ENCODE measurements around the gene TLCD5.

Gene TLCD5

DNA sequence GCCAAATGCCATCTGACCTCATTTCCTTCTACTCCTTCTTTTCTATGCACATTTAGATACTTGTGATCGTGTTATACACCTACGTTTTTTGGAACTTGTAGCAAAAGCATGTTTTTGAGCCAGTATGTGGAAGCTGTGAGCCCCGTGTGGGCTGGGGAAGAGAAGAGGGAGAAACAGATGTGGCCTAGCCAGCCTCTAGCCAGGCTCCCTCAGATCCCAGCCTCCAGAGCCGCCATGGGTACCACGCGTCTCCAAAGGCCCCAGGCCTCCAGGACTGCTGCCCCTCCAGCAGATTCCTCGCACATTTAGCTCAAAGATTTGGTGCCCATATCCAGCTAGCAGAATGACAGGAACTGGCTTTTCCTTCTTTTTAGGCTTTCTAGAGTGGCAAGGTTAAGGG is 17.0 kb upstream of the TLCD5 start:
- DNase-seq, result no peak

DNA sequence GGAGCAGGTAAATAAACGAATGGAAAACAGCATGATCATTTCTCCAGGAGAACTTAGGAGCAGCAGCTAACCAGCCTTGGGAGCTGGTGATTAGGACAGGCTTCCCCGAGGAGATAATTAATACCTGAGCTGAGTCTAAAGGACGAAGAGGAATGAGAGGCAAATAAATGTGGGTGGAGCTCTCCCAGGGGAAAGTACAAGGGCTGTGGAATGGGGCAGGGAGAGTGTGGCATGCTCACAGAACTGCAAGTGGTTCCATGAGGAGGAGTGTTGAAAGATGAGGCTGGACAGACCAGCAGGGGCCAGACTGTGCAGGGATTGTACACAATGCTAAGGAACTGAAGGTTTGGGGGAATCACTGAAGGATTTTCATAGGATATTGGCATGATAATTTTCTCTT is 14.2 kb upstream of the TLCD5 start:
- no peak for DNase-seq

DNA sequence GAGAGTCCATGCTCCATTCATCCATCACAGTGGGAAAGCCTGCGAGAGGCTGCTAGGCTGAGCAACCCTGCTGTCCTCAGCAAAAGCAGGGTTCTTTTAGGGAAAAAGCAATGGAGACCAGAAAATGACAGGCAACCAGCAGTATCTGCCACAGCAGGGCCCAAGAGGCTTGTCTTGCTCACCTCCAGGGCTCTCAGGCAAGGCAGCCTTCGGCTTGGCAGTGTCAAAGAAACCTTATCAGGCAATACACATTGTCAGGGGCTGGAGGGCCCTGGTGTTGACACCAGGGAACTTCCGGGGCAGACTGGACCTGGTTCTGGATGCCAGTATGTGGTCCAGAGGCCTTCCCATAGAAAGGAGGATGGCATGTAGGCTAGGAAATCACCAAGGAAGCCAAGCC is 10.2 kb upstream of the TLCD5 start:
- DNase-seq, result no peak

DNA sequence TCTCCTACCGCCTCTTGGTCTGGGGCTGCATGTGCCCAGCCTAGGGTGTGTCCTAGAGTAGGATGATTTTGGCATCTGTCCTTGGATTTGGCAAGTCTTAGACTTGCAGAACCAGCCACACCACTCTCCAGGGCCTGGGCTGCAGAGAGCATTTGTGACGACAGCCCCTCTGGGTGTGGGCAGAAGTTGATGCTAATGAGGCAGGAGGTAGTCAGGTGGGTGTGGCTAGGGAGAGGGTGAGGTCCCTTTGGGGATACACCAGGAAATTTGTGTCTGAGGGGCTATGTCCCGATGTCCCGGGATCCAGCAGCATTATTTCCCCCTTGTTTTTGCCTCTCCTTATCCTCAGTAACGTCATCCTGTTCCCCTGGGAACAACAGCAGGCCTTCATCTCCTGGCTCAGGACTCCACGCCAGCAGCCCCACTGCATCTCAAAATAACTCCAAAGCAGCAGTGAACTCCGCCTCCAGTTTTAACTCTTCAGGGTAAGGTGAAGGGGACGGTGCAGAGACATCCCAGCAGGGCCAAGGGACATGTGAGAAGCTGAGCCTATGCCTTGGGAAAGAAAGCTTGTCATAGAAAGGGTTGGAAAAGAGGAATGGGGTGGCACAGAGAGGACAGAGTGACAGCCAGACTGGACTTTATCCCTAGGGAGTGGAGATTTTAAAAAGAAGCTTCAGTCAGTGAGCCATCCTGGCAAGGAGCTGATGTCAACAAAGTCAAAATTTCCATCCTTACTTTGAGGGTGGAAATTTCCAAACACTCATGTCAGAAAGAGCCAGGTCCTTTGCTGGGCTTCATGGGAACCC is 8.0 kb upstream of the TLCD5 start:
- no peak for DNase-seq

DNA sequence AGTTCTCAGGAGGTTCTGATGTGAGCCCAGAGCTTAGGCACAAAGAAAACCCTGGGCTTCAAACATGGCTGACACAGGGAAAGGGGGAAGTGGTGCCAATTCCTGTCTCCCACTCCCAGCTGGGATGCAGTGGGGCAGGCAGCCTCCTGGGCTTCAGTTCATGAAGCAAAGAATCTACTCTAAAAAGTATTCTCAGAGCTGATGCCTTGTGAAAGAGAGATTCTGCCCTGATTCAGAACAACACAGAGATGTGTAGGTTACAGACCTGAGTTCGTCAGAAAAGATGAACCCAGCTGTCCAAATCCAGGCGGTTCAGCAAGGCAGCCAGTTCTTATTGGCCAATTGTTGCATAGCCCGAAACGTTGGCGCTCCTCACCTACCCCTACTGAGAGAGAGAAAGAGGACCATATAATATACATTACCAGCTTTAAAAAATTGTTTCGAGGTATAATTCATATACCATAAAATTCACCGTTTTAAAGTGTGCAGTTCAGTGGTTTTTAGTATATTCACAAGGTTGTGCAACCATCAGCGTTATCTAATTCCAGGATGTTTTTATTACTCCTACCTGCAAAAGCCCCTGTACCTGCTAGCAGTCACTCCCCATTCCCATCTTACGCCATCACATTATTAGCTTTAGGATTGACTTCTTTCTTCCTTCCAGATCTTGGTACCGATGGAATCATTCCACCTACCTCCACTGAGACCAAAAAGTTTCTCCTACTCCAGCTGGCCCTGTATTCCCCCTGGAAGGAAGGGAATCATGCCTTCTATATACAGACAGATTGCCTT is 7.2 kb upstream of the TLCD5 start:
- DNase-seq, result no peak

DNA sequence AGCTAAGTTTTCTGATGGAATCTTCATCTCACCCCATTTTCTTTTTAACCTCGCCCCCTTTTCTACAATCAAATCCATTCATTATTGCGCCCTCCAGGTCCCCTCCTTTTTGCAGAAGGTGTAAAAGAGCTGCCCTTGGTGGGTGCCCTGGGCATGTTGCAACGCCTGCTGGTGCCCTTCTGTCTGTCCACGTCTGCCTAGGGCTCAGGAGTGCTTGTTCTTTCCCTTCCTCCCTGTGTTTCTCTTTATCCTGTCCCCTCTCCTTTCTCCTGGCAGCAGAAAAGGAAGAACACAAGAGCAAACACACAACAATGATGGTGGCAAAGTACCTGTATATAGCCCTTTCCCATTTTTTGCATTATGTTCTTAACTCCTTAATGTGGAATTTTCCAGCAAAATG is 6.2 kb upstream of the TLCD5 start:
- DNase-seq, result no peak

DNA sequence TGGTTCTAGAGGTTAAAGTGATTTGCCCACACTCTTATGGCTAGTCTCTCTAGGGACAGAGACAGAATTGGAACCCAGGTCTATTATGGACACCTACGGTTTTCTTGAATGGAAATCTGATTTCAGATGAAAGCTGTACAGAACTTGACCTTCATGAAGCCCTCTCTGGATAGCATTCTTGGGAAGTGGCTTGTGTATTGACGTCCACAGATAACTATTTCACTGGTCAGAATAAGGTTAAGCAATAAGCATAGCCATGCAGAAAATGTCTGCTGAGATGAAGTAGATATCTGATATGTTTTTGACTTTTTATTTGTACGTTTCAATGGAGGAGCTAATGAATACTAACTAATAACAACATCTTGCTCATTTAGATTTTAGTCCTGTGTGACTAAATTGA is 1.1 kb downstream of the TLCD5 start:
- no peak for DNase-seq

DNA sequence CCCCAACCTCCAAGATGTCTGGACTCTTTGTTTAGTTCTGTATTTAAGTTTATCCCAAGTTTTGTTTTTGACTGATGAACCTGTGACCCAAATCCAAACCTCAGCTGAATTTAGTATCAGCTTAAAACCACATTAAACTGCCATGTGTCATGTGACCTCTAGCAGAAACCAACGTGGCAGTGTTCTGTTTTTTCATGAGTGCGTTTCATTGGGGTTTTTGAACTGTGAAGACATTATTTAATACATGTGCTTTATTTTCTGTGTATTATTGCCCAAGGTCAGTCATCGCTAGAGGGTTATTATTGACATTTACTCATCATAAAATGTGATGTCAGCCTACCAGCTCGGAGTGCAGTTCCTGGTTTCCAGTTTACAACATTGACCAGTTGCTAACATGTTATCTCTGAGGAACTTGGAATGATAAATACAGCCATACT is 1.8 kb downstream of the TLCD5 start:
- no peak for DNase-seq

DNA sequence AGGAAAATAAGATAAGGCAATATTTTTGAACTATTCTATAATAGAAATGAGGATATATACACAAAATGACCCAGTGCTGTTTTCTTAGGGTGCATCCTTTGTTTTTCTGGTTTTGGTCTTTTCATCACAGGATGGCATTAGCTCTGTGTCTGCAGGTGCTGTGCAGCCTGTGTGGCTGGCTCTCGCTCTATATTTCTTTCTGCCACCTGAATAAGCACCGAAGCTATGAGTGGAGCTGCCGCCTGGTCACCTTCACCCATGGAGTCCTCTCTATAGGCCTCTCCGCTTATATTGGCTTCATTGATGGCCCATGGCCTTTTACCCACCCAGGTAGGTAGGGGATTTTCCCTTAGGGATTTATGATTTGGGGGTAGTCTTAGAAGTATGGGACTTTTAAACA is 2.2 kb downstream of the TLCD5 start:
- DNase-seq, result no peak

DNA sequence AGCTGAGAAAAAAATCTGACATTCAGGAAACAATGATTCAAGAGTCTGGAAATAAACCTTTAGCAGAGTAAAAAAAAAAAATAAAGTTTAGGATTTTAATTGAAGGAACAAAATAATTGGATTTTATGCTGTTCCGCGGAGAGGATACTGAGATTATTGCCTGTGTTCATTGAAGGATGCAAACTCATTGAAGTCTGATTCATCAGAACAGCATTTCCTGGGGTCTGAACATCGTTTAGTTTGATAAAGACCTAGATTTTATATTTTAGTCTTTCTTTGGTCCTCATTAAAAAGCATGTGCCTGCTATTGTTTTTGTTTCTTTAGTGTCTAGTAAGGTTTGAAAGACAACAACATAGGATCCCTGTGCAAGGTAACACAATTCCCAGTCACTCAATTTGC is 4.5 kb downstream of the TLCD5 start:
- no peak for DNase-seq

DNA sequence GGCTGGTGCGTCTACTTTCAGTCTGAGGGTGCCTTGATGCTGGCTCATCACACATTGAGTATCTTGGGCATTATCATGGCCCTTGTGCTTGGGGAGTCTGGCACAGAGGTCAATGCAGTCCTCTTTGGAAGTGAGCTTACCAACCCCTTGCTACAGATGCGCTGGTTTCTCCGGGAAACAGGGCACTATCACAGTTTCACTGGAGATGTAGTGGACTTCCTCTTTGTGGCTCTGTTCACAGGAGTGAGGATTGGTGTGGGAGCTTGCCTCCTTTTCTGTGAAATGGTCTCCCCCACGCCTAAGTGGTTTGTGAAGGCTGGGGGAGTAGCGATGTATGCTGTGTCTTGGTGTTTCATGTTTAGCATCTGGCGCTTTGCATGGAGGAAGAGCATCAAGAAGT is 4.9 kb downstream of the TLCD5 start:
- DNase-seq, result no peak

DNA sequence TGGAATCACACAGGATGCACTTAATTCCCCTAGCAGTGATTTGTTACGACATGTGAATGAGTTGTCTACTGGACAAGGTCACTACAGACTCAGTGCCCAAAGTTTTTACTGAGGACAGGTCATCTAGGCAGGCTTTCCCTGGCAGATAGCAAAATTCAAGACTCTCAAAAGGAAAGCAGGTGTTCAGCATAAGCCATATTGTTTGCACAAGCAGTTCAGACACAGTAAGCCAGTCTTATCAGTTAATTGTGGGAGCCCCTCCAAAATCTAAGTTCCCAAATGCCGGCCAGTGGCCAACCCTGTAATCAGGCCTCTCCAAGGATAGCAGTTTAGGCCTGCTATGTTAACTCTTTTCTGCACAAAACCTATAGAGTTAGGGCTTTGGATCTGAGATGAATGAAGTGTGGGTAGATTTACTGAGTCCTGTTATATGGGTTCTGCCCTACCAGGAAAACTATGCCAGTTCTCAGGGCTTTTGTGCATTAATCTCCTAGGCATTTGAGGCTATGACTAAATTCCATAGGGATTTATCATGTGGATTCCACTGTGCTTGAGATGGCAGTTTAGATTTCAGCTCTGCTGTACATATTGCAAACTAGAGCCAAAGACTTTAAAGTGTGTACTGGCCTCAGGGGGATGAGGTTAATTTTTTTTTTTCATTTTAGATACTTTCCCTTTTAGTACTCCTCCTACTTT is 6.3 kb downstream of the TLCD5 start:
- no peak for DNase-seq

DNA sequence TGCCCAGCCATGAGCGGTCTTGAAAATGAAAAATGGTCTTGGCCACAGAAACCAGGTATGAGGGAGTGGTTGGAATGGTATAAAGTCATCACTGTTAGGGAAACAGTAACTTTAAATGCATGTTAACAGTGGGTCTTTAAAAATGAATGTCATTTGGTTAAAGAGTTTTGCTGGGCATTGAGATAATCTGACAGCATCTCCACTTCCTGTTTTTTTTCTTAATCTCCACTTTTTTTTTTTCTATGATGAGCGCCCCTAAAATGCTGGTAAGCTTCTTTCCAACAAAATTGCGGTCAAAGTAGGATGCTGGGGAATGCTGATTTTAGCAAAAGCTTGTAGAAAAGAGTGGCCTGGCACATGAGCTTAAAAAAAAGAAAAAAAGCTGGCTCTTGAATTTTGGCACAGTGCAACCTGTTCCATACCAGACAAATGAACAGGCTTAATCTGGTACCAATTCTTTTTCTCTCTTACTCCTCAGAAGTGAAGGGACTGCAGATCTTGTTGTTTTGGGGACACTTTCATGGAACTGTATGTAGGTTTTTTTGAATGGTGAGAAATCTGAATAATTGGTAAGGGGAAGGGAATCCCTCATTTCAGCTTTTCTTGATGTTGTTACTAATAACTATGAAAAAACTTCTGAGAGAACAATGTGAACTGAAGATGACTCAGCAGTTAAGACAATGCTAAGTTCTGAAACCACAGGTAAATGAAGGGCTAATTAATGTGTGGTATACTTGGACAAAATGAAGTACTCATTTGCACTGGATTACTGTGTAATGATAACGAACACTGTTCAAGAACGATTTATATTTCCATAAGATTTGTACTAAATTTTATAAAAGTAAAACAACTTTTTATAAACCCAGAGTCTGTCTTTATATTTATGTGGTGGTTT is 8.0 kb downstream of the TLCD5 start:
- DNase-seq, result no peak

DNA sequence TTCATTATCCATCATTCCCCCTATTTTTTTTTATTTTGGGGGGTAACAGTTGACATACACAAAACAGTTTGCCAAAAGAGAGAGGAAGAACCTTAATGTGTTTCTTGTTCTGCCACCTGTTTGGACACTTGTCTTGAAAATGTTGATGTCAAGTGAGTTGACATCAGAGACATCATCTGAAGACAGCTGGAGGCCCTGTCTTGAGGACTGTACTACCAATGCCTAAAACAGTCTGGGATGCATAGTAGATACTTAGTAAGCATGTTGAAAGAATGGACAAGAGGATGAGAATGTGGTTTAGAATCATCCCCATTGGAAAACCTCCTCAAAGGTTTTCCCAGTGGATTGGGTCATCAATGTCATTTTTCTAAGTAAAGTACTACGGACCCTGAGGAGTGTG is 8.7 kb downstream of the TLCD5 start:
- no peak for DNase-seq

DNA sequence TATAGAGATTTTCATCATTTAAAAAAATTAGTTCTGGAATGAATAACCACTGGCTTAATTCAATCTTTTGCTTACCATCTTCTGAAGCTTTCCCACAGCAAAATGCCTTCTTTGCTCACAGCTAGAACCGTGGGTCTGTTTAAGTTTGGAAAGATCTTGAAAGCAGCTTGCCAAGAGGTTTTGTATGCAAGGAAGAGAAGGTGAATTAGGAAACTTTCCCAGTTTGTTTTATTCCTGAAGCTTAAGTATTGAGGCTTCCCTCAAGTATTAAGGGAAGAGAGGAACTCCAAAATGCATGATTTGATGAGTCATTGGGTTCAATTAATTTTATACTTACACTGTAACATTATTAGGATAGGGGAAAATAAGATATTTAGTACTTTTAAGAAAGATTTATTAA is 9.2 kb downstream of the TLCD5 start:
- no peak for DNase-seq

DNA sequence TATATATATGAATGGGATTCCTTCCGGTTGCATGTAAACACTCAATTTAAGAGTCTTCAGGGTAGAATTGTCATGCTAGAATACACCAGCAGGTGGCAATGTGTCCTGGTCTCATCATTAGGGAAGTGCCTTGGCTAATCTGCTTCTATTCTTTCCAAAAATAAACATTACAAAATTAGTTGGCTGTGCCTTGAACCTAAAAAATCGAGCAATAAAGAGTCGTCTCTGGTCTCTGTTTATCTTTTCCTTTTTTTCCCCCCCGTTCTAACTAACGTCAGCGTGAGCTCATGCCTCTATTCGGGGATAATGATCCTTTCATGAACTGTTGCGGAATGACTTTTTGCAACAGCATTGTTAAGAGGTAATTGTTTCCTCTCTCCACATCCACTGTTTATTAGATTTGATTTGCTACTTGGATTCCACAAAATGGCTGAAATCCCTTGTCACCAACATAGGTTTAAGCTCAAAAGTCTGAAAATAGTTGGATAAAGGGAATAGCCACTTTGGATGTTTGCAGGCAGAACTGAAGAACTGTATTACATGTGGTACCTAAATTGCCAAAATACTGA is 9.9 kb downstream of the TLCD5 start:
- DNase-seq, result peak; percentile 8

DNA sequence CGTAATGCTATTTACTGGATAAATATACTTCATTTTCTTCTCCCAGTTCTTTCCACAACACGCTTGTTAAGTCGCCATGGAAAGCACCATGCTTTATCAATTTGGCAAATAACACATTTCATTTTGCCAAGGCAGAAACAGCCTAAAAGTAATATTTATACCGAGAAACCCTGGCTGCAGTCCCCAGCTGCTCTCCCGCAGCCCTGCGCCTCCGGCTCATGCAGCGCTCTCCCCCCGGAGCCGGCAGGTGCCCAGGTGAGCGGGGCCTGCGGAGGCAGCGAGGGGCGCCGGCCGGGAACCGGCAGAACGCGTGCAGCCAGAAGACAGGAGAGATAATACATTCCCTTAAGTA is 10.4 kb downstream of the TLCD5 start:
- DNase-seq, result peak; percentile 42

DNA sequence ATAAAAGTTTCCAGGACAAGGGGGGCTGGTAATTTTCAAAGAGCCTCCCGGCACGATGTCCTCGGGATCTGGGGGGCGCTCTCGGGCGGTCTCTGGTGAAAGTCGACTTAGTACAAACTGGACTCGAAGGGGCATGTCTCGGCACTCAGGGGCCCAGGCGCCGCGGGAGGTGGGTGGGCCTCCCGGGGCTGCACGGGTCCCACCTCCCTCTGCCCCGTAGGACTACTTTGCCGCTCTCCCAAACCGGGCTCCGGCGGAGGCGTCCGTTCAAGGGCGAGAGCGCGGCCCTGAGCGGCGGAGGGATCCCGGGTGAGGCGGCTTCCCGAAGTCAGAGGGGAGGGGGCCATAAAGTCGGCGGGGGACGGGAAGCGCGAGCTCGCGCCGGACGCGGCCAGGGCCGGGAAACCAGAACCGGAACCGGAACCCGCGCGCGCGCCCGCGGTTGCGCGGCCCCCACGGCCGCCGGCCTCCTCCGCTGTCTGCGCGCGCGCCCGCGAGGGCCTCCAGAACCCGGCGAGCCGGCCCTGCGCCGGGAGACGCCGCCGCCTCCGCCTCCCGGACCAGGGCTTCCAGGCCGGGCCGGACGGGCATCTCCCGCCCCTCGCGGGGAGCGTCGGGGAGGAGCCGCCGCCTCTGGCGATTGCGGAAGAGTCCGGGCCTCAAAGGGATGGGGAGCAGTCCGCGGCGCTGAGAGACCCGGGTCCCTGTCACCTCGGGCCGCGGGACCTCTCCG is 11.0 kb downstream of the TLCD5 start, which contains the start of gene ARHGEF12:
TSS of gene ARHGEF12 (plus strand) at position 506 of the 733 bp plus-strand sequence. CDS start 831 bp downstream, outside the sequence.
- DNase-seq, result peak; percentile 79

DNA sequence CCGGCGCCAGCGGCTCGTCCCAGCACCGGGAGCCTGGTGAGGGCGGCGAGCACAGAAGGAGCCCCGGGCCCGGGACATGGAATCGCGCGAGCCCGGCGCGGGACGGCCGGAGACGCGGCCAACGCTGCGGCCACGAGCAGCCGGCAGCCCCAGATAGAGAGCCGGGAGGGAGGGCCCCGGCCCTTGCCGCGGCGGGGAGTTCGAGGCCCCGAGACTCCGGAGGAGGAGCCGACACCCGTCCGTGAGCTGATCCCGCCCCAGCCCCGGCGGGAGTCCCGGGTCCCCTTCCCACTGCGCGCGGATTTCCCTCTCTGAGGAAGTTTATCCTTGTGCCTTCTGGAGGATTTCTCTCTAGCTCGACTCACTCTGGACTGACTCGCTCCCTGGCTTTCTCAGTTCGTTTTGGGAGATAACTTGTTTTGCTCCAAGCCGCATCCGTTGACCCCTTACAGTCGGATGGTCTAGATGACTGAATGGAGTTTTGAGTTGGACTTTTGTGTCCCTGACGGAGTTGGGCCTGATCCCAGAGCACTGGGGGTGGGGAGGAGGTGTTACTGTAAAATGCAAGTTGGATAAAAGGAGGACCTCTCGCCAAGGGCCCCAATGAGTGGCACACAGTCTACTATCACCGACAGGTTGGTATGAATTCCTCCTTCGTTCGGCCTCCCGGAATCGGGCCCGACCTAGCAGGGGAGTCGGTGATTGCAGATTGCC is 11.7 kb downstream of the TLCD5 start:
- DNase-seq, result no peak

DNA sequence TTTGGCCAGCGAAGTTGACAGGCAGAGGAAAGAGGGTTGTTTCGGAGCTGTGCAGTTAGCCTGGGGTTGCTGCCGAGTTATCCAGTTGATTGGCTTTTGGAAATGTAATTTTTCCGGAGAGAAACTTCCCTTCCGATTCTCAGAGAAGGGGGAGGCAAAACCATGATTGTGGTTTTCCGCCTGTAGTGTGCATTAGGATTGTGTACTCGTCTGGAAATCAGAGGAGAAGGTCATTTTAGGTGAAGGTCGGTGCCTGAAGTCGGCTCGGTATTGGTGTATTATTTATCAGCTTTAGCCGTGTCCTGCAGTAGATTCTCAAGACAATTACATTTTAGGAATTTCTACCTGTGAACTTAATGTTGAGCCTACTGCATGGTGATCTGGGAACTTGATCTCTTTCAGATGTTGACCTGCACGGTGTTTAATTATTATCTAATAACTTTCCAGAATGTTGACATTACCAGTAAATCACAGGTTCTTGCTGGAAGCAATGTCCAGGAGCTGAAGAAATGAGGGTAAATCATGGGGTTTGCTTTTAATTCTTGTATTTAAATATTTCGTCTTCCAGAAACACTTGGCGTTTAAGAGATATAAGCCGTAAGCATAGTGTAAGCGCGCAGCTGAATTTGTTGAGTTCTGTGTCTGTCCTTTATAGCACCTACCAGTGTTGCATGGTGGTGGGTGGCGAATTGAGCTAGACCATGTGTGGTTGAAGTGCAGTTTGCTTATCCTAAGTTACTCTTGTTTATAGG is 12.4 kb downstream of the TLCD5 start:
- DNase-seq, result no peak

Measured in NCI-H2171 (cell line).